NCI-H1417 treated with DMSO at 0.1 percent for 48 hours (cell line): ENCODE results near the gene DBH.

Experiments
- DNase-seq: peaks from one replicate; lab custom pipeline; 2025; lab: John Stamatoyannopoulos, UW

Gene DBH

GRCh38 chr9:133635533-133636531 lies at the start of gene DBH:
TSS of gene DBH (plus strand) at chr9:133636363. CDS start at chr9:133636372, 9 bp downstream.
- DNase-seq = no peak

GRCh38 chr9:133587051-133587450 lies 49.1 kb upstream of the DBH start:
- no peak for DNase-seq

- no peak for DNase-seq
Measured at GRCh38 chr9:133587466-133587865, 48.7 kb upstream of the DBH start.

- no peak for DNase-seq
Measured at GRCh38 chr9:133589454-133590227, 46.5 kb upstream of the DBH start.

- no peak for DNase-seq
Measured at GRCh38 chr9:133590231-133590855, 45.8 kb upstream of the DBH start.

- no peak for DNase-seq
Measured at GRCh38 chr9:133591116-133591910, 44.9 kb upstream of the DBH start.

GRCh38 chr9:133591985-133592384 lies 44.2 kb upstream of the DBH start:
- no peak for DNase-seq

- no peak for DNase-seq
Measured at GRCh38 chr9:133592731-133593409, 43.3 kb upstream of the DBH start.

- DNase-seq = no peak
Measured at GRCh38 chr9:133593587-133594253, 42.4 kb upstream of the DBH start.

GRCh38 chr9:133594310-133594709 lies 41.9 kb upstream of the DBH start:
- DNase-seq = no peak

- DNase-seq = no peak
Measured at GRCh38 chr9:133595910-133596309, 40.3 kb upstream of the DBH start.

- DNase-seq = no peak
Measured at GRCh38 chr9:133597316-133597957, 38.7 kb upstream of the DBH start.

- DNase-seq = no peak
Measured at GRCh38 chr9:133598978-133599377, 37.2 kb upstream of the DBH start.

GRCh38 chr9:133599470-133600173 lies 36.5 kb upstream of the DBH start:
- DNase-seq = no peak

- DNase-seq = no peak
Measured at GRCh38 chr9:133600739-133601138, 35.4 kb upstream of the DBH start.

GRCh38 chr9:133601746-133602145 lies 34.4 kb upstream of the DBH start:
- DNase-seq = no peak

GRCh38 chr9:133602277-133602676 lies 33.9 kb upstream of the DBH start:
- DNase-seq = no peak

GRCh38 chr9:133603135-133603927 lies 32.8 kb upstream of the DBH start:
- no peak for DNase-seq
